Panc1 (cell line): ENCODE results near the gene AHSP.

Source experiments
- POLR2AphosphoS5 ChIP-seq: IDR thresholded peaks from 2 replicates; pipeline ENCODE4 v1.6.1; 2012; ENCODE audit warnings: mild to moderate bottlenecking, low read depth, low read length, moderate library complexity
- SIN3A ChIP-seq: IDR thresholded peaks from 2 replicates; pipeline ENCODE4 v1.6.1; 2012; ENCODE audit warnings: low read depth, mild to moderate bottlenecking, low read length, moderate library complexity, borderline replicate concordance; ENCODE audit not compliant: insufficient read depth
- TCF7L2 ChIP-seq: IDR thresholded peaks from 2 replicates; pipeline ENCODE4 v1.6.1; 2011; ENCODE audit warnings: mild to moderate bottlenecking, low read depth, low read length, inconsistent platforms
- TF ChIP-seq, protein P1 (sequence below): fragments of 450-650 bp; IDR thresholded peaks from 2 replicates; pipeline ENCODE4 v1.5.1; 2017; ENCODE audit warnings: mild to moderate bottlenecking
- TF ChIP-seq, protein P2 (sequence below), 2 experiments: IDR thresholded peaks; 2 replicates each; pipeline ENCODE4 v1.6.1; 2011 to 2012; ENCODE audit warnings: low read depth in 2 of 2, control low read depth in 1 of 2, low read length in 1 of 2, mild to moderate bottlenecking in 1 of 2, moderate library complexity in 1 of 2; ENCODE audit not compliant: insufficient read depth in 1 of 2

DNA sequence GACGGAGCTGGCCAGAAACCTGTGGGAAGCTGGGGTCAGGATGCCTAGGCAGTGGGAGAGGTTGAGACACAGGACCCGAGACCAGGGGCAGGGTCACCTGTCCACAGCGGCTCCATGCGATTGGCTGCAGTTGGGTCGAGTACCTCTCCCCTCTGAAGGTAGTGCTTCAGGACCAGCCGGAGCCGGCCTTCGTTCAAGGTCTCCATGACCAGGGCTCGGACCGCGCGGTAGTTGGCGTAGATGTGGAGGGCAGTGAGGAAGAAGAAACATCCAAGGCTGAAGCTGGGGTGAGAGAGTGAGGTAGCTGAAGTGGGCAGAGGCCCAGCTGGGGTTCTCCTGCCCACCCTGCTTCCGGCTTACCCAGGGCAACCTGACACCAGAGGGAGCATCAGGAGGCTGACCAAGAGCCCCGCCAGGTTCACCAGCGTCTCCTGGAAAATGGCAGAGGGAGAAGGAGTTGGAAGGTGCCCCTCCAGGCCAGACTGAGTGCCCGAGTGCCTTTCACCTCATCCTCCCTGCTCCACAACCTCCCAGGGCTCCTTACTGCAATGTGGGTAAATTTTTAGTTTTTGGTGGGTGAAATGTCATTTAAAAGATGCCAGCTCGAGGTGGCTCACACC lies 34.1 kb upstream of the AHSP start:
- TF ChIP-seq, protein P1, sequence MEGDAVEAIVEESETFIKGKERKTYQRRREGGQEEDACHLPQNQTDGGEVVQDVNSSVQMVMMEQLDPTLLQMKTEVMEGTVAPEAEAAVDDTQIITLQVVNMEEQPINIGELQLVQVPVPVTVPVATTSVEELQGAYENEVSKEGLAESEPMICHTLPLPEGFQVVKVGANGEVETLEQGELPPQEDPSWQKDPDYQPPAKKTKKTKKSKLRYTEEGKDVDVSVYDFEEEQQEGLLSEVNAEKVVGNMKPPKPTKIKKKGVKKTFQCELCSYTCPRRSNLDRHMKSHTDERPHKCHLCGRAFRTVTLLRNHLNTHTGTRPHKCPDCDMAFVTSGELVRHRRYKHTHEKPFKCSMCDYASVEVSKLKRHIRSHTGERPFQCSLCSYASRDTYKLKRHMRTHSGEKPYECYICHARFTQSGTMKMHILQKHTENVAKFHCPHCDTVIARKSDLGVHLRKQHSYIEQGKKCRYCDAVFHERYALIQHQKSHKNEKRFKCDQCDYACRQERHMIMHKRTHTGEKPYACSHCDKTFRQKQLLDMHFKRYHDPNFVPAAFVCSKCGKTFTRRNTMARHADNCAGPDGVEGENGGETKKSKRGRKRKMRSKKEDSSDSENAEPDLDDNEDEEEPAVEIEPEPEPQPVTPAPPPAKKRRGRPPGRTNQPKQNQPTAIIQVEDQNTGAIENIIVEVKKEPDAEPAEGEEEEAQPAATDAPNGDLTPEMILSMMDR, result no peak
- TF ChIP-seq POLR2AphosphoS5 (no peak), SIN3A (no peak), TCF7L2 (no peak)
- TF ChIP-seq, protein P2, sequence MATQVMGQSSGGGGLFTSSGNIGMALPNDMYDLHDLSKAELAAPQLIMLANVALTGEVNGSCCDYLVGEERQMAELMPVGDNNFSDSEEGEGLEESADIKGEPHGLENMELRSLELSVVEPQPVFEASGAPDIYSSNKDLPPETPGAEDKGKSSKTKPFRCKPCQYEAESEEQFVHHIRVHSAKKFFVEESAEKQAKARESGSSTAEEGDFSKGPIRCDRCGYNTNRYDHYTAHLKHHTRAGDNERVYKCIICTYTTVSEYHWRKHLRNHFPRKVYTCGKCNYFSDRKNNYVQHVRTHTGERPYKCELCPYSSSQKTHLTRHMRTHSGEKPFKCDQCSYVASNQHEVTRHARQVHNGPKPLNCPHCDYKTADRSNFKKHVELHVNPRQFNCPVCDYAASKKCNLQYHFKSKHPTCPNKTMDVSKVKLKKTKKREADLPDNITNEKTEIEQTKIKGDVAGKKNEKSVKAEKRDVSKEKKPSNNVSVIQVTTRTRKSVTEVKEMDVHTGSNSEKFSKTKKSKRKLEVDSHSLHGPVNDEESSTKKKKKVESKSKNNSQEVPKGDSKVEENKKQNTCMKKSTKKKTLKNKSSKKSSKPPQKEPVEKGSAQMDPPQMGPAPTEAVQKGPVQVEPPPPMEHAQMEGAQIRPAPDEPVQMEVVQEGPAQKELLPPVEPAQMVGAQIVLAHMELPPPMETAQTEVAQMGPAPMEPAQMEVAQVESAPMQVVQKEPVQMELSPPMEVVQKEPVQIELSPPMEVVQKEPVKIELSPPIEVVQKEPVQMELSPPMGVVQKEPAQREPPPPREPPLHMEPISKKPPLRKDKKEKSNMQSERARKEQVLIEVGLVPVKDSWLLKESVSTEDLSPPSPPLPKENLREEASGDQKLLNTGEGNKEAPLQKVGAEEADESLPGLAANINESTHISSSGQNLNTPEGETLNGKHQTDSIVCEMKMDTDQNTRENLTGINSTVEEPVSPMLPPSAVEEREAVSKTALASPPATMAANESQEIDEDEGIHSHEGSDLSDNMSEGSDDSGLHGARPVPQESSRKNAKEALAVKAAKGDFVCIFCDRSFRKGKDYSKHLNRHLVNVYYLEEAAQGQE (IDR thresholded peaks at IDR 0.05; ENCODE audit: insufficient read depth in 1 of 2, low read depth in 2 of 2, low read length in 1 of 2), result no peak
